ENCODE data around the gene COL5A1.
"Not testable (repeated sequence)": the region's sequence is repeated elsewhere in the genome, so short reads cannot be mapped to it uniquely, and the experiment has no call there.

The COL5A1 gene

DNA sequence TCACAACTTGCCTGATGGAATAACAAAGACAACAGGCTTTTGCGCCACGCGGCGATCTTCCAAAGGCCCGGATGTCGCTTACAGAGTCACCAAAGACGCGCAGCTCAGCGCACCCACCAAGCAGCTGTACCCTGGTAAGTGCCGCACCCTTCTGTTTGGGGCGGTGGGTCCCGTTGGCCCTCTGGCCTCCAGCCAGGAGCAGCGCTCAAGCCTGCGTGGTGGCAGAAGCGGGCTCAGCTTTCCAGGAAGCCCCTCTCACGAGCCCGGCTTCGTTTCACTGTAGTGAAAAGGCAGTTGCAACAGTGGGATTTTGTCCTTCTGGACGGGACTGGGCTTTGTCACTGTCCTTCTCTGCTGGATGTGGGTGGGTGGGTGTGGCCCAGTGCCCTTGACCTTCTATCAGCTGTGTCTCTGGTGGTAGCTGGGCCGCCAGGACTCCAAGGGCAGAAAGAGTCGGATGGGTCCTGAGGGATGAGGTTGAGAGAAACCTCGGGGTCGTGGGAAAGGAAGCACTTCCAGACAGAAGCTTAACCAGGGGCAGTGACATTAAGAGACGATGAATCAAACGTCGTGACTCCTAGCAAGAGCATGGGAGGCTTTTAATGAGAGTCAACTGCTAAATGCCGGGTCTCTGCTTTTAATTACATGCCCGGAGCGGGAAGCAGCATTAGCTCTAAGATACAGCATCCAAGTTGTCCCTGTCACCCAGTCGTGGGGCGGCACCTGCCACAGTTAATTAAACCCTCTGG lies 49.5 kb downstream of the COL5A1 start:
- DNase-seq (ENCODE audit: low read depth): no peak

DNA sequence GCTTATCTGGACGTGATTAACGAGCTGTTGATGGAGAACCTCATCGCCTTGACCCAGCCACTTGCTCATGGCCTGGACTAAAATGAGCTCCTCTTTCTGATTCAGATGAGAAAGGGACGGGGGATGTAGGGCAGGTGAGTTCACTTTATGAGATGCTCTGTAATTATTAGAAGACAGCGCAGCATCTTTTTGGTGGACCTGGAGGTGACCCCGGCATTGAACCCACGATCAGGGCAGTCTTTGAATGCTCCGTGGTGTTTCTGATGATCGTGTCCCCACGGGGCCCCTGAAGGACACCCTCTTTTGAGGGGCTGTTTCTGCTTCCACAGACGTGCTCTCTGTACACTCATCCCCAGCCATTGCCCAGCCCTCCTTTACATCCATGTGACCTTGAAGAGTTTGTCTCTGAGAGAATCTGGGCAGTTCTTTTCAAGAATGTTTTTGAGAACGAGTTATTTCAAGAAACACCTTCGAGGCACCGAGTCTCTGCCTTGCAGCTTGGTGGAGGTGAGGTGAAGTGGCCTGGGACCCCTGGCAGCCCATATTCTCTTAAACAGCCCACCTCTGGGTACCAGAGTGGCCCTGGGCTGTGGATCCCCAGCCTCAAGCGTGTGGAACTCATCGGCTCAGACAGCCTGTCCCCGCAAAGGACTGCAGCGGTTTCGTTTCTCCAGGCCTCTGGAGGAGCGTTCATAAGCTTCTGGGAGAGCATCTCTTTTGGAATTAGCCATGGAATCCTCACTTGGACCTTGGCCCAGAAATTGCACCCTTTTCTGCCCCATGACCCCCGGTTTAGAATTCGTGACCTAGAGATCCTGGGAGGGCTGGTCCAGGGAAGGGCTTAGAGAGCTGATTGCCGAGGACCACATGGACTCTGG lies 50.3 kb downstream of the COL5A1 start:
- DNase-seq (ENCODE audit: low read depth): no peak

GRCh38 chr9:134692573-134692860 lies 50.9 kb downstream of the COL5A1 start:
- no peak for DNase-seq (ENCODE audit: low read depth)

DNA sequence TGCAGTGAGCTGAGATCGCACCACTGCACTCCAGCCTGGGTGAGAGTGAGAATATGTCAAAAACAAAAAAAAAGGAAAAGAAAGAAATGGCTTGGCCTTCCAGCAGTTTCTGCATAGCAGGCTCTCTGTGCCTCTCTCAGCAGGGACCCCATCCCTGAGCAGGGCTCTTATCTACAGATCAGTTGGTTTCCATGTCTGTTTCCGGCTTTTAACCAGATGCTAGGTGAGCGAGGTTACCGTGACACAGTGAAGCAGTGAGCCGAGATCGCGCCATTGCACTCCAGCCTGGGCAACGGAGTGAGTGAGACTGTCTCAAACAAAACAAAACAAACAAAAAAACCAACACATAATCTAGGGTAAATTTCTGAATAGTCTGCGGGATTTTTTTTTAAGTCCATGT lies 51.4 kb downstream of the COL5A1 start:
- no peak for DNase-seq (ENCODE audit: low read depth)

DNA sequence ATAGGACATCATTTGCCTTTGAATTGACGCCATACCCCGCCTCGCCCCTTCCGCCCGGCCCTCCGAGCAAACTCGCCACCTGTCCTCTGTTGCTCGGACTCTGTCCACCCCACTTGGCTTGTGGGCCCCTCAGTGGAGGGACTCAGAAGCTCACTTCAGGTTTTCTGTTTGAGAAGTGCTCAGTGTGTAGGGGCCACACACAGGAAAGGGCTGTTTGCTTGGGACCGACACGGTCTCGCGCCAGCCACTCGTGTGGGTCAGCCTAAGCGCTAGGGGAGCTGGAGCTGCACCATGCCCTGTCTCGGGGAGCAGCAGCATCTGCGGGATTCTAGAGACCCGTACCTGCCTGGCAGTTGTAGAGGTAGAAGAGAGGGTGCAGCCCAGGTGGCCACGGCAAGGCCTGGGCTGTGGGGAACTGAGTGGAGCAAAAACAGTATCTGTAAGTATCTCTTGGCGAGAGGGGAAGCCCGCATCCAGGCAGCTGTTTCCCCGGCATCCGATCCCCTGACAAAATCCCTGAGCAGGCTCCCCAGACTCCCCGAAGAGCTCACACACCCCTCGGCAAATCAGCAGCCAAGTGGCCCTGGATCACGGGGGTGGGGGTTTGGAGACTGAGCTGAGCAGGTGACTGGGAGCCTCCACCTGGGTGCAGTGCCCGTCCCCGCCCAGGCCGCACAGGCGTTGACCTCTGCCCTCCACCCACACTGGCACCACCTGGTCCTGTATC lies 52.2 kb downstream of the COL5A1 start:
- no peak for DNase-seq (ENCODE audit: low read depth)

GRCh38 chr9:134694368-134694665 lies 52.7 kb downstream of the COL5A1 start:
- no peak for DNase-seq (ENCODE audit: low read depth)

DNA sequence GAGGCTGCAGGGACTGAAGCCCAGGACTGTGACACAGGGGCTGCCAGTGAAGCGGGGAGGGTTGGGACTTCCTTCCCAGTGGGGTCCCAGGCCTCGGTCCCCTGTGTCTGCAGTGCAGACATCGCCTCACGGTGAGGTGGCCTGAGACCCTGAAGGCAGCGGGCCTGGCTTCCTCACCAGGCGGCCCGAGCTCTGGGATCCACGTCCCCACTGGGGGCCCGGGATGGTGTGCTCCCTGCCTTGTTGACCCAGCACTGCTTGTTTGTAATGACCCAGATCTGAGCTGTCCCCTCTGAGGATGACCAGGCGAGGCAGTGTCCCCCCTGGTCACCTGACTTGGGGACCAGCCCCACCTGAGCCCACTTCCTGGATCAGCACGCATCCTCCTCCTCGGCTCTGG lies 53.1 kb downstream of the COL5A1 start:
- no peak for DNase-seq (ENCODE audit: low read depth)

- no peak for DNase-seq (ENCODE audit: low read depth)
These were observed 53.5 kb downstream of the COL5A1 start for GRCh38 chr9:134695144-134695543.

GRCh38 chr9:134696433-134696832 lies 54.8 kb downstream of the COL5A1 start:
- no peak for DNase-seq (ENCODE audit: low read depth)

DNA sequence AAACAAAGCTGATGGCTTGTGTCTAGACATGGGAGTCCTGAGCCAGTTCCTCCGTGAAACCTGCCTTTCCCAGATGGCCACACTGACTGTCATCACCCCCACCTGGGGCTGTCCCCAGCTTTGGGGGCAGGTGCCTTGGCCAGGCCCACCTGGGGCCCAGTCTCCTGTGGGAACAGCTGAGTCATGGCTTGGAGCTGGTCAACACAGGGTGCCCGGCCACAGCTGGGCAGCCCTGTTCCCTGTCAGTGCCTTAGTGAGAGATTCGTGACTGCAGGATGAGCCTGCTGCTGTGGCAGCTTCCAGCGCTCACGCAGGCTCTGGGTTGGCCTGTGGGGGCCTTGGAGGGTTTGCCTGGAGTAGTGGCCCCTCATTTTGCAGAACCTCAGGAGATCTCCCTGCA lies 56.5 kb downstream of the COL5A1 start:
- no peak for DNase-seq (ENCODE audit: low read depth)

- DNase-seq (ENCODE audit: low read depth): peak; percentile 30
These were observed 57.2 kb downstream of the COL5A1 start for GRCh38 chr9:134698587-134699342.

DNA sequence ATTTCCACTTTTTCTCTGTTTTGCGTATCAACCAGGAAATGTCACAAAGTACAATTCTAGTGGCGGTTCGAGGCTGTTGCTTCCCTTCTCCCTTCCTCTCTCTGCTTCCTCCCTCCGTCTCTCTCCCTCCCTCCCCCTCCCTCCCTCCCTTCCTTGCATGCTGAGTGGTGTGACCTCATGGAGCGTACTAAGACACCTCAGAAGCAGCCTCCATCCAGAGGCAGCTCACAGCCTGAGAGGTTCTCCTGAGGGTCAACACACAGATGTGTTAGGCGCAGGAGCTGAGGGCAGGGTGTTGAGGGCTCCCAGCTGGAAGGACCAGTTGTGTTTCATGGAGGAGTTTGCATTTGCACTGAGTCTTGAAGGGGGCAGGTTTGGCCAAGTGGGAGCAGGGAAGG lies 57.7 kb downstream of the COL5A1 start:
- DNase-seq (ENCODE audit: low read depth): no peak

DNA sequence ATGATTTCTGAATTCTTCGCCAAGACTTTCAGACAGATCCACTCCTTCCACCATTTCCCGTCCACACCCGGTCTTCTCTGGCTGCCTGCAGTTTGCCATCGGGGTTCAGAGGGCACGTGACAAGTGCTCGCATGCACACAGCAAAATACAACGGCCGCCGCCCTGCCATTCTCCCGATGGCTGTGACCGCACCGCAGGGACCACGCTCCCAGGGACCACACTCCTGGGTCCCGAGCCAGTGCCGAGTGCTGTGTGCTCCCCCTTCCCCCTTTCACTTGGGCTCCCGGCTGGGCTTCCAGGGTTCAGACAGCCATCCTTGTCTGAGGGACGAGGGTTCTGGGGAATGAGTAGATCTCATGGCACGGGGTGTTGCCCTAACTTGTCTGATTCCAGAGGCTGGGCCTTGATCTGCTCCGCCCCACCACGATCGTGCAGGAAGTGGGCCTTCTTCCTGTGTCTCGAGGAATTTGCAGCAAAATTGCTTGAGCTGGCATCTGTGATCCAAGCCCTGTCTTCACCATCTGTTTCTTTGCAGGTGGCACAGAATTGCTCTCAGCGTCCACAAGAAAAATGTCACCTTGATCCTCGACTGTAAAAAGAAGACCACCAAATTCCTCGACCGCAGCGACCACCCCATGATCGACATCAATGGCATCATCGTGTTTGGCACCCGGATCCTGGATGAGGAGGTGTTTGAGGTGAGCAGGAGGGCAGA lies 59.2 kb downstream of the COL5A1 start:
- no peak for DNase-seq (ENCODE audit: low read depth)

GRCh38 chr9:134701581-134702259 lies 60.1 kb downstream of the COL5A1 start:
- DNase-seq (ENCODE audit: low read depth): no peak

GRCh38 chr9:134702291-134702690 lies 60.7 kb downstream of the COL5A1 start:
- DNase-seq (ENCODE audit: low read depth): no peak

GRCh38 chr9:134703730-134704114 lies 62.1 kb downstream of the COL5A1 start:
- not testable (repeated sequence) for DNase-seq (ENCODE audit: low read depth)

DNA sequence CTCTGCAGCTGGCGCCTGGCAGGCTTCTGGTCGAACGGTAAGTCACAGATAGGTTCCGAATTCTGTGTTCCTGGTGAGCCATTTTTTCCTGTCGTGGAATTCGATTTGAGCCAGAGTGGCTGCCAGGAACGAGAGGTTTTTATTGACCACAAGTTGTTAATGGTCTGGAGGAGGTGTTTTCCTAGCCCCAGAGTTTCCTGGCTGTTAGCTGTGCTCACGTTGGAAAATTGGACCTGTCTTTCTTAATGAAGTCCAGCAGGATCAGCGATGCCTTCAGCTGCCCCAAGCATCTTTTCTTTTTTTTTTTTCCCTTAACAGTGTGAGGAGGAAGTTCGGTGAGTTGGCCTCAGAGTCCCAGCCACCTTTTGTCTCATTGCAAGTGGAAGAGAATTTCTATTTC lies 62.9 kb downstream of the COL5A1 start:
- DNase-seq (ENCODE audit: low read depth): no peak

DNA sequence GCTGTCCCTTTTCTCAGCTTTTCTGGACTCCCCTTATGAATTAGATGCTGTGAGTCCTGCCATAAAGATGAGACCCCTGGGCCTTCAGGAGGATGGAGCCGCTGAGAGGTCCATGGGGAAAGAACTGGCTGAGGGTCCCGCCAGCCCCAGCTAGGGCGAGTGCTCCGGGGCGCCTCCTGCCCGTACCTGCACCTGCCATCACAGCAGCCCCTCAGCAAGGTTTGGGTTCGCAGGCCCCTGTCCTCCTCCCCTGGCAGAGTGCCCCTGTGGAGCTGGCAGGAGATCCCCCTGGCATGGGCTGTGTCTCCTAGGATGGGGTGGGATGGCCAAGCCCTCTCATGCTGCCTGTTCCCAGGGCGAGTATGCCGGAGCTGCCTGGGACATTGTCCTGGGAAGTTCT lies 64.2 kb downstream of the COL5A1 start:
- no peak for DNase-seq (ENCODE audit: low read depth)

- DNase-seq (ENCODE audit: low read depth): no peak
These were observed 64.9 kb downstream of the COL5A1 start for GRCh38 chr9:134706522-134706921.

GRCh38 chr9:134707031-134707680 lies 65.6 kb downstream of the COL5A1 start:
- DNase-seq (ENCODE audit: low read depth): peak; percentile 81

All from fibroblast of gingiva (primary cell).